NCI-H1694 treated with DMSO at 0.1 percent for 48 hours (cell line): ENCODE measurements around the gene YWHAH.

Experiments used
- DNase-seq: peaks from one replicate; lab custom pipeline; 2025; lab: John Stamatoyannopoulos, UW

YWHAH gene

GRCh38 chr22:31923747-31924146 is 20.6 kb upstream of the YWHAH start:
- no peak for DNase-seq

GRCh38 chr22:31925056-31925455 is 19.3 kb upstream of the YWHAH start:
- no peak for DNase-seq

DNA sequence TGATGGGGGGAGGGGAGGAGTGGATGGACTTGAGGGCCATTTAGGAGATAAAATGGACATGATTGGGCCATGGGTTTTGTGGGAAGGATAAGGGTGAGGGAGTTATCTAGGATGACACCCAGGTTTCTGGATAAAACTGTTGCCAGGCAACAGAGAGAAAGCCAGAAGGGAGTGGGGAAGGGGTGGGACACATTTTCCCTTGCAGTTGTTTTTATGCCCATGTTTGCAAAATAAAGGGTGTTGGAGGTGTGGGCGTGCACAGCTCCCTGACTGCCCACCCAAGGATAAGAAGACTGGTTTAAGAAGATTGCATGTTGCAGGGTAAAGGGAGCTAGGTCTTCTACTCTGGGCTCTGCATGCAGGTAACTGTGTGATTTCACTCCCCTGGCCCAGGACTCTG is 18.3 kb upstream of the YWHAH start:
- DNase-seq: no peak

- DNase-seq: no peak
These were observed 17.4 kb upstream of the YWHAH start for GRCh38 chr22:31926969-31927368.

DNA sequence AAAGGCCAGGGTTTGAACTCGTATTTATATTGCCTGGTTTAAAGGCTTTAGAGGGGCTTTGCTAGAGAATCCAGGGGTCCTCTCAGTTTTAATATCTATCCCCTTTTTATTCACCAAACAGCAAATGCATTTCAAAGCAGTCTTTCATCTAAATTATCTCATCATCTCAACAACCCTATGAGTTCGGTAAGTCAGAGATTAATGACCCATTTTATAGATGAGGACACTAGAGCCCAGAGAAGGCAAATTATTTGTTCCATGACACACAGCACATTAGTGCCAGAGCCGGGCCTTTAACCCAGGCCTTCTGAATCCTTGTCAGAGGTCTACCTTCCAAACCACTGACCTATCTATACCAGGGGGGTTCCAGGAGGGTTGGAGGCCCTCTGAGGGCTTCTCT is 16.8 kb upstream of the YWHAH start:
- no peak for DNase-seq

GRCh38 chr22:31929167-31929930 is 15.0 kb upstream of the YWHAH start:
- DNase-seq: no peak

DNA sequence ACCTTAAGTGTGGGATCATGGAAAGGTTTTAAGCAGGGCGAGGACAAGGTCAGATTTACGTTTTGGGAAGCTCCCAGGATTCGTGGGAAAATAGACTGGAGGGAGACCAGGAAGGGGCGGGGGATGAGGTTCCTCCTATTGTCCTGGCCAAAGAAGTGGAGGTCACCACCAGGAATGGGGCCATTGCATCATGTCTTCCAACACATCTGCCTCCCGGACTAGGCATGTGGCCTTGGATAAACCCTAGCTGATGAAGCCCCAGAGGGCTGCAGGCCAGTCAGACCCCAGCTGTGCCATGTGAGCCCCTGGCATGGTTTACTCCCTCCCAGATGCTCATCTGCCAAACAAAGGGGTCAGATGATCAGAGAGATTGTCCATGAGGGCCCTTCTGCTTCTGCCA is 11.5 kb upstream of the YWHAH start:
- no peak for DNase-seq

GRCh38 chr22:31933406-31933805 is 10.9 kb upstream of the YWHAH start:
- DNase-seq: no peak

- no peak for DNase-seq
These were observed 10.4 kb upstream of the YWHAH start for GRCh38 chr22:31933816-31934482.

- DNase-seq: no peak
These were observed 8.2 kb upstream of the YWHAH start for GRCh38 chr22:31935961-31936635.

- no peak for DNase-seq
These were observed 7.0 kb upstream of the YWHAH start for GRCh38 chr22:31937341-31937740.

- DNase-seq: no peak
These were observed 6.0 kb upstream of the YWHAH start for GRCh38 chr22:31938296-31938695.

GRCh38 chr22:31940506-31940905 is 3.8 kb upstream of the YWHAH start:
- DNase-seq: no peak

- no peak for DNase-seq
These were observed 2.2 kb upstream of the YWHAH start for GRCh38 chr22:31942091-31942490.

GRCh38 chr22:31943206-31943977 is 943 bp upstream of the YWHAH start:
- DNase-seq: no peak

GRCh38 chr22:31944700-31945442 is 536 bp downstream of the YWHAH start:
- DNase-seq: no peak

DNA sequence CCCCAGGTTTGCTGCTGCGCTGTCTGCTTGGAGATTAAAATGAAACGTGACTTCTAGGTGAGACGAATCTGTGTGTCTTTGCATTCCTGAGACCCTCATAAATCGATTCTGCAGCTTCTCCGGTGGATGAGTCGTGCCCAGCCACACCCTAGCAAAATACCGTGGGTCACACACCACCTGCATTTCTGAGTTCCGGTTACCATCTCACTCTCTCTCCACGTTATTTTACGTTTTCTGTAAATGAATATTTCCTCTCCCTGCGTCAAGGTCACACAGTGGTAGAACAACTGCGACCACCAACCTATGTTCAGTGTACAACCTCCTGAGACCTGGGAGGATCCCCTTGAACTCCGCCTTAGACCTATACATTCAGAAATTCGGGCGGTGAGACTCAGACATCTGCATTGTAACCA is 1.1 kb downstream of the YWHAH start:
- no peak for DNase-seq

- no peak for DNase-seq
These were observed 1.8 kb downstream of the YWHAH start for GRCh38 chr22:31945971-31946680.

DNA sequence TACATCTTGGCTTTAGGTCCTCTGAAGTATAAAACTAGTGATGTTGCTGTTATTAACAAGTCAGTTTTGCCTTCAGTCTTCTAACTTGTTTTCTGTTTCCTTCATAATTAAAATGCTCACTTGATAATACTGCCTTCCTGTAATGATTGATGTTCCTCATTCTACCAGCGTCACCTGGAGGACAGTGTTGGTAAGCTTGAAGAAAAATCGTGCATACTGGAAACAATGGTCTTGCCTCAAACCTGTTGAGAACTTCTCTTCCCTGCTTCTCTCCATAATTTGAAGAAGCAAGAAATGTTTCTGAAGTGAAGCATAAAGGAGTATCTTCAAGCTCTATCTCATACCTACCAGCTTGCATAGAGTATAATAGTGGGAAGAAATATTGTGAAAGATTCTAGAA is 3.0 kb downstream of the YWHAH start:
- DNase-seq: peak; percentile 20

DNA sequence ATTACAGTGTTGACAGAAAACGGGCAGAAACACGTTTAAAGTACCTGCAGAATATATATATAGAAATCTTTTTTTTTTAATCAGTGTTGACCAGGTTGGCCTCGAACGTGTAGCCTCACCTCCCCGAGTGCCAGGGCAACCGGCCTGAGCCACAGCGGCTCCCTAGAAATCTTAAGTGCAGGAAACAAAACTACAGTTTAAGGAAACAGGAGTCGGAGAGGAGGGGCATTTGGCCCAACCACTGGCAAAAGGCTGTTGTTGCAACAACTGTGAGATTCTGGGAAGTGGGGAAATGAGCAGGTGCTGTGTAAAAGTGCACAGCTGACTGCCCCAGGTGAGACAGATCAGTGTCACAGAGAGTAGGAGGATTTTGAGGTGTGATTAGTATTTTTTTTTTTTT is 3.7 kb downstream of the YWHAH start:
- DNase-seq: no peak

DNA sequence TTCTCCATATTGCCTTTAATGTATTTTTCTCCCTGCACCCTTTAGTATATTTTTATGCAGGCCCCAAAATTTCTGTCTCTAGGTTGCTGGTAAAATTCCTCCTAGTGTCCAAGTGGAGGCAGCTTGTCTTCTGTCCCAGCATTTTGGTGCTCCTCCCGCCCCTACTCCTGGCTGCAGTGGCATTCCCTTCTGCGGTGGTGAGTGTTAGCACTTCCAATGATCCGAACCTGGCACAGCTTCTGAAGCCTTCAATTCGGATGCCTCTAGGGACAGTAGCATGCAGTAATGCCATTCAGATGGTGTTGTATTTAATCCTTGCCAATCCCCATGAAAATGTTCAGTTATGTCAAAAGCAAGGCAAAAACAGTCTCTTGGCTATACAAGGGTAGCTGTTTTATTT is 5.9 kb downstream of the YWHAH start:
- no peak for DNase-seq
